Thoracic aorta (tissue), 2 donors: ENCODE measurements around the gene PDPR. TPM values are rescaled to one million over a fixed set of nuclear protein-coding genes. Genes with fewer than 3 reads are reported as not detected.

ENCODE experiments used
- ATAC-seq: fragments of 150-250 bp; one replicate; pipeline ENCODE4 v1.8.0; 2017; ENCODE audit warnings: low read depth; ENCODE audit not compliant: insufficient number of reproducible peaks, low FRiP score
- DNase-seq: peaks from one replicate; pipeline ENCODE4 v3.0.0-alpha.2; 2020; ENCODE audit warnings: low spot score
- H3K27ac ChIP-seq, 2 donors: fragments of 200-600 bp; sonication (generic); 1 replicate in 1 of 2; 2 replicates in 1 of 2; pipeline ENCODE4 v1.5.1; 2016; ENCODE audit warnings: mild to moderate bottlenecking in 2 of 2, moderate library complexity in 2 of 2
- H3K27me3 ChIP-seq: fragments of 200-600 bp; sonication (generic); replicated peaks from 2 replicates; pipeline ENCODE4 v1.6.0; 2016; ENCODE audit warnings: mild to moderate bottlenecking; ENCODE audit not compliant: insufficient read depth
- H3K36me3 ChIP-seq: fragments of 200-600 bp; sonication (generic); one replicate; pipeline ENCODE4 v1.5.1; 2016
- H3K4me1 ChIP-seq, 2 donors: fragments of 200-600 bp; sonication (generic); 1 replicate in 1 of 2; 2 replicates in 1 of 2; pipeline versions ENCODE4 v1.5.1 to v1.6.0; 2016; ENCODE audit warnings: low read depth in 2 of 2, mild to moderate bottlenecking in 1 of 2; ENCODE audit not compliant: control insufficient read depth in 1 of 2
- H3K4me3 ChIP-seq: fragments of 200-600 bp; sonication (generic); 2 replicates; pipeline ENCODE4 v1.5.1; 2016; ENCODE audit warnings: mild to moderate bottlenecking
- H3K9me3 ChIP-seq: fragments of 200-600 bp; sonication (generic); 2 replicates; pipeline ENCODE4 v1.5.1; 2016
- CTCF ChIP-seq: fragments of 200-600 bp; sonication (generic); IDR thresholded peaks from one replicate; pipeline ENCODE4 v1.5.1; 2019; ENCODE audit warnings: antibody characterized with exemption
- total RNA-seq, 2 donors: library from RNA; depleted of rRNA; stranded (reverse); fragments of >200 nt; gene quantifications; one replicate each; pipeline versions ENCODE4 v1.1.0 to v1.2.3, GENCODE V29; 2016

PDPR gene
- total RNA-seq, 2 donors from 2014 or later, result 38.0 to 44.6 TPM

- no peak for DNase-seq
- TF ChIP-seq CTCF, result no peak
Observed at GRCh38 chr16:70158261-70158939, 44.3 kb downstream of the PDPR start.

GRCh38 chr16:70159355-70160348 lies 45.5 kb downstream of the PDPR start:
- Histone ChIP-seq H3K27ac (no peak overlapping the region), H3K36me3 (peaks cover 75% of the 10 kb centered on the region), H3K27me3 (no peaks in the 10 kb centered on the region), H3K4me1 (no peaks in the 10 kb centered on the region), H3K4me3 (no peak overlapping the region), H3K9me3 (no peaks in the 10 kb centered on the region)
- ATAC-seq (no peak), DNase-seq (no peak)
- no peak for TF ChIP-seq CTCF

More at GRCh38 chr16:70158261-70158939, 44.3 kb downstream of the PDPR start:
- no peaks in the 10 kb centered on the region for H3K4me1 ChIP-seq
- no peak overlapping the region for H3K27ac ChIP-seq
- no peak overlapping the region for H3K4me3 ChIP-seq
- H3K27me3 ChIP-seq, result no peaks in the 10 kb centered on the region
- no peak for ATAC-seq
- H3K36me3 ChIP-seq, result peaks cover 87% of the 10 kb centered on the region
- H3K9me3 ChIP-seq, result no peaks in the 10 kb centered on the region

GRCh38 chr16:70160388-70160787 lies 46.3 kb downstream of the PDPR start:
- Histone ChIP-seq H3K9me3 (no peaks in the 10 kb centered on the region), H3K36me3 (peaks cover 68% of the 10 kb centered on the region), H3K27ac (no peak overlapping the region), H3K4me1 (no peaks in the 10 kb centered on the region), H3K4me3 (no peak overlapping the region), H3K27me3 (no peaks in the 10 kb centered on the region)
- no peak for TF ChIP-seq CTCF
- no peak for ATAC-seq
- no peak for DNase-seq

GRCh38 chr16:70160821-70161220 lies 46.7 kb downstream of the PDPR start:
- no peaks in the 10 kb centered on the region for H3K9me3 ChIP-seq
- H3K27ac ChIP-seq, result no peak overlapping the region
- no peaks in the 10 kb centered on the region for H3K27me3 ChIP-seq
- H3K4me1 ChIP-seq, result no peaks in the 10 kb centered on the region
- no peak for DNase-seq
- TF ChIP-seq CTCF, result no peak
- H3K36me3 ChIP-seq, result peaks cover 64% of the 10 kb centered on the region
- no peak overlapping the region for H3K4me3 ChIP-seq
- no peak for ATAC-seq

- DNase-seq (no peak), ATAC-seq (no peak)
- no peaks in the 10 kb centered on the region for H3K4me1 ChIP-seq
- H3K36me3 ChIP-seq, result peaks cover 59% of the 10 kb centered on the region
- H3K4me3 ChIP-seq, result no peak overlapping the region
- H3K9me3 ChIP-seq, result no peaks in the 10 kb centered on the region
- H3K27me3 ChIP-seq, result no peaks in the 10 kb centered on the region
- H3K27ac ChIP-seq, result no peak overlapping the region
- TF ChIP-seq CTCF, result no peak
Observed at GRCh38 chr16:70161350-70161749, 47.2 kb downstream of the PDPR start.
